Activated CD8-positive, alpha-beta T cell treated with anti-CD3 and anti-CD28 coated beads for 36 hours (primary cell): ENCODE results near the gene RPL19. TPM values are rescaled to one million over a fixed set of nuclear protein-coding genes. Genes with fewer than 3 reads are reported as not detected.
A peak's percentile ranks its signal among the peaks of the same experiment; 100 is the strongest.

Experiments
- ATAC-seq: fragments of 200-7000 bp; cut with Tn5 transposase; one replicate; pipeline ENCODE4 v1.10.0; 2021; ENCODE audit warnings: mild to moderate bottlenecking, moderate library complexity
- CTCF ChIA-PET: fragments of 350-600 bp; sonication (Branson Sonifier 250); formaldehyde crosslinking; loops from one replicate; lab custom pipeline; 2021; ENCODE audit warnings: antibody characterized with exemption; lab: Charles Lee
- POLR2A ChIA-PET: fragments of 350-600 bp; sonication (Branson Sonifier 250); formaldehyde crosslinking; loops from one replicate; lab custom pipeline; 2021; ENCODE audit warnings: antibody characterized with exemption; lab: Charles Lee
- DNase-seq: peaks from one replicate; pipeline ENCODE4 v3.0.0-alpha.2; 2020
- H3K27ac Mint-ChIP-seq: one replicate; pipeline ENCODE4 v1.8.0; 2021; ENCODE audit warnings: mild to moderate bottlenecking, mixed read lengths
- H3K27me3 Mint-ChIP-seq: one replicate; pipeline ENCODE4 v1.8.0; 2021; ENCODE audit warnings: mixed read lengths
- H3K36me3 Mint-ChIP-seq: one replicate; pipeline ENCODE4 v1.8.0; 2021; ENCODE audit warnings: low read depth, mixed read lengths
- H3K4me1 Mint-ChIP-seq: one replicate; pipeline ENCODE4 v1.8.0; 2021; ENCODE audit warnings: low read depth, mixed read lengths
- H3K4me3 Mint-ChIP-seq: one replicate; pipeline ENCODE4 v1.8.0; 2021; ENCODE audit warnings: mild to moderate bottlenecking, moderate library complexity, mixed read lengths
- H3K9me3 Mint-ChIP-seq: one replicate; pipeline ENCODE4 v1.8.0; 2021; ENCODE audit warnings: mixed read lengths
- intact Hi-C: fragments of 100-400 bp; cut with micrococcal nuclease; formaldehyde crosslinking; loops from one replicate; pipeline ENCODE4 v1.10.0; 2022
- total RNA-seq, 2 experiments: library from RNA; stranded (reverse); gene quantifications; one replicate each; pipeline ENCODE4 v1.2.3, GENCODE V29; 2021
- TF ChIP-seq, protein P1 (sequence below): fragments of 200-600 bp; IDR thresholded peaks from one replicate; pipeline ENCODE4 v1.8.0; 2022; ENCODE audit warnings: antibody characterized with exemption, mild to moderate bottlenecking

RPL19 gene
- total RNA-seq, 2 experiments from 2014 or later: 3,130 to 3,175 TPM

GRCh38 chr17:39204245-39204644 is 4.2 kb downstream of the RPL19 start:
- ChIA-PET POLR2A (interaction anchor here (0.7 to 5.2 kb wide), 8 partner anchors 9 to 41 kb away, joined by 3 to 39 read pairs (median 4); partner anchors contain the start of gene STAC2), CTCF (interaction anchor here (1.3 to 27.4 kb wide), 2 partner anchors 31 to 41 kb away, joined by 8 to 516 read pairs; no protein-coding TSS in a partner anchor)
- no peaks in the 10 kb centered on the region for H3K27me3 Mint-ChIP-seq
- peak overlapping the region; percentile 71 for H3K27ac Mint-ChIP-seq
- no peak for DNase-seq
- H3K36me3 Mint-ChIP-seq: peaks cover 53% of the 10 kb centered on the region
- peak overlapping the region; percentile 28 for H3K4me3 Mint-ChIP-seq
- no peaks in the 10 kb centered on the region for H3K9me3 Mint-ChIP-seq
- no peak for ATAC-seq
- TF ChIP-seq, protein P1, sequence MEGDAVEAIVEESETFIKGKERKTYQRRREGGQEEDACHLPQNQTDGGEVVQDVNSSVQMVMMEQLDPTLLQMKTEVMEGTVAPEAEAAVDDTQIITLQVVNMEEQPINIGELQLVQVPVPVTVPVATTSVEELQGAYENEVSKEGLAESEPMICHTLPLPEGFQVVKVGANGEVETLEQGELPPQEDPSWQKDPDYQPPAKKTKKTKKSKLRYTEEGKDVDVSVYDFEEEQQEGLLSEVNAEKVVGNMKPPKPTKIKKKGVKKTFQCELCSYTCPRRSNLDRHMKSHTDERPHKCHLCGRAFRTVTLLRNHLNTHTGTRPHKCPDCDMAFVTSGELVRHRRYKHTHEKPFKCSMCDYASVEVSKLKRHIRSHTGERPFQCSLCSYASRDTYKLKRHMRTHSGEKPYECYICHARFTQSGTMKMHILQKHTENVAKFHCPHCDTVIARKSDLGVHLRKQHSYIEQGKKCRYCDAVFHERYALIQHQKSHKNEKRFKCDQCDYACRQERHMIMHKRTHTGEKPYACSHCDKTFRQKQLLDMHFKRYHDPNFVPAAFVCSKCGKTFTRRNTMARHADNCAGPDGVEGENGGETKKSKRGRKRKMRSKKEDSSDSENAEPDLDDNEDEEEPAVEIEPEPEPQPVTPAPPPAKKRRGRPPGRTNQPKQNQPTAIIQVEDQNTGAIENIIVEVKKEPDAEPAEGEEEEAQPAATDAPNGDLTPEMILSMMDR: no peak
- H3K4me1 Mint-ChIP-seq: peaks cover 55% of the 10 kb centered on the region
- intact Hi-C loops: loop anchor here (10.0 kb wide), 1 partner anchor 201 kb away; the partner anchor contains the start of gene FBXL20

GRCh38 chr17:39205112-39205526 is 5.0 kb downstream of the RPL19 start:
- peaks cover 50% of the 10 kb centered on the region for H3K36me3 Mint-ChIP-seq
- H3K4me1 Mint-ChIP-seq: peaks cover 57% of the 10 kb centered on the region
- ChIA-PET POLR2A (interaction anchor here (0.9 to 5.2 kb wide), 4 partner anchors 9 to 40 kb away, joined by 3 to 39 read pairs (median 16); no protein-coding TSS in a partner anchor), CTCF (interaction anchor here (2.2 to 27.4 kb wide), 4 partner anchors 30 to 44 kb away, joined by 10 to 516 read pairs (median 113); no protein-coding TSS in a partner anchor)
- H3K4me3 Mint-ChIP-seq: no peak overlapping the region
- H3K27ac Mint-ChIP-seq: peak overlapping the region; percentile 71
- TF ChIP-seq, protein P1: no peak
- H3K9me3 Mint-ChIP-seq: no peaks in the 10 kb centered on the region
- intact Hi-C loops: loop anchor here (10.0 kb wide), 1 partner anchor 200 kb away; the partner anchor contains the start of gene FBXL20
- H3K27me3 Mint-ChIP-seq: no peaks in the 10 kb centered on the region
- no peak for DNase-seq
- no peak for ATAC-seq

- Mint-ChIP-seq H3K27me3 (no peaks in the 10 kb centered on the region), H3K27ac (peak overlapping the region; percentile 15), H3K36me3 (peaks cover 21% of the 10 kb centered on the region), H3K9me3 (no peaks in the 10 kb centered on the region), H3K4me3 (peak overlapping the region; percentile 21), H3K4me1 (peaks cover 46% of the 10 kb centered on the region)
- peak; percentile 68 for DNase-seq
- peak; percentile 21 for ATAC-seq
- intact Hi-C loops: loop anchor here (10.0 kb wide), 1 partner anchor 197 kb away; the partner anchor contains the start of gene FBXL20
- ChIA-PET CTCF (interaction anchor here (0.9 to 27.4 kb wide), 8 partner anchors 11 to 225 kb away, joined by 3 to 516 read pairs (median 14); partner anchors contain the start of gene ARL5C), POLR2A (interaction anchor here (0.6 to 2.8 kb wide), 9 partner anchors 8 to 55 kb away, joined by 3 to 16 read pairs (median 6); partner anchors contain the start of gene RPL19)
- TF ChIP-seq, protein P1: no peak
These were observed 8.1 kb downstream of the RPL19 start for GRCh38 chr17:39208136-39208535.

DNA sequence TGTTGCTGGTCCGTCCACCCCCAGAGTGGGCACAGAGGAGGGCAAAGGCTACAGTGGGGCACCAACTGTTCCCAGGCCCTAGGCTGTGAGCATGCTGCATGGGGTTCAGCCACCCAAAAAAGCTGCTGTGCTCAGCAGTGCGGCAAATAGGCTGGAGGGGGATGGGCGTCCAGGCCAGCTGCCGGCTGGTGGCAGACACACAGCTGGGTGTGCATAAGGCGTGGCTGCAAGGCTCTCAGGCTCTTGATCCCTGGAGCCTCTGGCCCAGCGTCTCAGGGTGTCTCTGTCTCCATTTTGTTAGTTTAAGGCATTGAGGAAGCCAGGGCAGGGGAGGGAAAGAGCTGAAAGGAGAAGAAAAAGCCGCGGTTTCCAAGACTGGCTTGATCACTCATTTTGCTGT is 8.8 kb downstream of the RPL19 start:
- H3K36me3 Mint-ChIP-seq: peaks cover 13% of the 10 kb centered on the region
- no peaks in the 10 kb centered on the region for H3K27me3 Mint-ChIP-seq
- DNase-seq (peak; percentile 69), ATAC-seq (peak; percentile 14)
- H3K27ac Mint-ChIP-seq: peak overlapping the region; percentile 36
- POLR2A ChIA-PET: interaction anchor here (1.3 to 2.8 kb wide), 8 partner anchors 9 to 56 kb away, joined by 3 to 16 read pairs (median 6); partner anchors contain the start of gene RPL19
- TF ChIP-seq, protein P1: no peak
- CTCF ChIA-PET: interaction anchor here (0.9 to 27.4 kb wide), 8 partner anchors 9 to 226 kb away, joined by 3 to 516 read pairs (median 14); partner anchors contain the start of genes ARL5C, RPL19 and STAC2
- H3K4me1 Mint-ChIP-seq: peaks cover 42% of the 10 kb centered on the region
- H3K4me3 Mint-ChIP-seq: peak overlapping the region; percentile 44
- intact Hi-C loops: loop anchor here (10.0 kb wide), 1 partner anchor 196 kb away; the partner anchor contains the start of gene FBXL20
- H3K9me3 Mint-ChIP-seq: no peaks in the 10 kb centered on the region
